K562 (cell line): Measurements from ENCODE around the gene DNAJC12. TPM values are rescaled to one million over a fixed set of nuclear protein-coding genes. Genes with fewer than 3 reads are reported as not detected.

Experiments
- AFF1 ChIP-seq, 2 experiments: fragments of 450-650 bp; IDR thresholded peaks; 2 replicates each; pipeline ENCODE4 v1.6.1; 2018; ENCODE audit warnings: mild to moderate bottlenecking in 2 of 2, low read depth in 1 of 2; ENCODE audit not compliant: partially characterized antibody in 2 of 2
- MGA ChIP-seq: fragments of 450-650 bp; IDR thresholded peaks from 2 replicates; pipeline ENCODE4 v1.6.1; 2016; ENCODE audit warnings: mild to moderate bottlenecking, moderate library complexity
- POLR2B ChIP-seq: fragments of 450-650 bp; IDR thresholded peaks from 2 replicates; pipeline ENCODE4 v1.6.1; 2018; ENCODE audit warnings: low read depth; ENCODE audit not compliant: partially characterized antibody
- SMARCC2 ChIP-seq: fragments of 450-650 bp; IDR thresholded peaks from 2 replicates; pipeline ENCODE4 v1.6.1; 2017; ENCODE audit warnings: antibody characterized with exemption, moderate library complexity, mild to moderate bottlenecking, low read depth
- TSHZ1 ChIP-seq: fragments of 250-450 bp; sonication (Bioruptor Pico); IDR thresholded peaks from 2 replicates; pipeline ENCODE4 v1.4.0; 2020; ENCODE audit warnings: mild to moderate bottlenecking, moderate library complexity
- ZNF696 ChIP-seq: fragments of 250-450 bp; sonication (Bioruptor Pico); conservative IDR thresholded peaks from 2 replicates; pipeline ENCODE4 v1.4.0; 2020; ENCODE audit warnings: mild to moderate bottlenecking, moderate library complexity
- ZNF76 ChIP-seq: fragments of 250-450 bp; sonication (Bioruptor Pico); IDR thresholded peaks from 2 replicates; pipeline ENCODE4 v1.4.0; 2020; ENCODE audit warnings: mild to moderate bottlenecking, moderate library complexity, borderline replicate concordance
- ZSCAN29 ChIP-seq: fragments of 450-650 bp; IDR thresholded peaks from 2 replicates; pipeline ENCODE4 v1.6.1; 2017
- polyA plus RNA-seq, 8 experiments: library from polyadenylated mRNA; depleted of rRNA in 4 of 8; stranded (reverse) in 5 of 8; unstranded in 3 of 8; fragments of >200 nt; fragmentation: Nextera tagmentation in 2 of 8; fragmentation: Illumina TruSeq in 1 of 8; extraction: Ambion mirVana in 2 of 8; extraction: Trizol in 1 of 8; gene quantifications; 2 replicates each; pipeline versions ENCODE4 v1.2.1 to v1.2.3, GENCODE V29; 2011 to 2014; ENCODE audit warnings: inconsistent platforms in 1 of 8, missing spikeins in 1 of 8
- total RNA-seq, 7 experiments: library from RNA; depleted of rRNA in 6 of 7; stranded (reverse); fragments of >200 nt in 6 of 7; fragmentation: Illumina TruSeq in 2 of 7; extraction: Trizol in 2 of 7; gene quantifications; 2 replicates each; pipeline versions ENCODE4 v1.2.1 to v1.2.3, GENCODE V29; 2011 to 2021; ENCODE audit warnings: low replicate concordance in 1 of 7

The DNAJC12 gene
- total and polyA plus RNA-seq, 9 of the 15 experiments (the other 6 are each of a cell fraction or from before 2014, with no cell fraction given), result 7.4 to 95.9 (median 68.5) TPM

GRCh38 chr10:67794909-67795460, 43.0 kb downstream of the DNAJC12 start (continued):
- TF ChIP-seq MGA, result peak; percentile 51
- no peak for TF ChIP-seq AFF1 (IDR thresholded peaks at IDR 0.05; ENCODE audit: low read depth in 1 of 2, partially characterized antibody in 2 of 2)
- no peak for TF ChIP-seq POLR2B
- no peak for TF ChIP-seq SMARCC2
- no peak for TF ChIP-seq ZNF76 (CRISPR knock-in tag)
- no peak for TF ChIP-seq ZSCAN29
- TF ChIP-seq ZNF696 (CRISPR knock-in tag), result no peak
- TF ChIP-seq TSHZ1 (CRISPR knock-in tag), result no peak
